ENCODE data around the gene RNF26. TPM values are rescaled to one million over a fixed set of nuclear protein-coding genes. Genes with fewer than 3 reads are reported as not detected.
"Not testable (repeated sequence)": the region's sequence is repeated elsewhere in the genome, so short reads cannot be mapped to it uniquely, and the experiment has no call there.

RNF26 gene
- total RNA-seq, 1 donor from 2014 or later: 15.0 TPM

GRCh38 chr11:119380160-119380826, 46.0 kb downstream of the RNF26 start:
- ATAC-seq (no peak), DNase-seq (ENCODE audit: low spot score) (no peak)

- ATAC-seq: no peak
Measured at GRCh38 chr11:119380827-119381180, 46.5 kb downstream of the RNF26 start.

GRCh38 chr11:119381181-119381988, 47.1 kb downstream of the RNF26 start, which contains the start of gene USP2:
Gene USP2 (minus strand): TSS chr11:119381690. CDS start chr11:119373480, 8,210 bp downstream.
- peak; percentile 96 for ATAC-seq

More at GRCh38 chr11:119380827-119381180, 46.5 kb downstream of the RNF26 start:
- DNase-seq (ENCODE audit: low spot score): no peak

GRCh38 chr11:119382101-119382500, 47.8 kb downstream of the RNF26 start:
- DNase-seq (ENCODE audit: low spot score): no peak
- ATAC-seq: no peak

More at GRCh38 chr11:119381181-119381988, 47.1 kb downstream of the RNF26 start, which contains the start of gene USP2:
- DNase-seq (ENCODE audit: low spot score): peak; percentile 97

- not testable (repeated sequence) for DNase-seq (ENCODE audit: low spot score); ATAC-seq
Measured at GRCh38 chr11:119382513-119382912, 48.2 kb downstream of the RNF26 start.

GRCh38 chr11:119384332-119384731, 50.0 kb downstream of the RNF26 start:
- ATAC-seq (no peak), DNase-seq (ENCODE audit: low spot score) (no peak)

Other genes with a start within 250 kb of the RNF26 start
- gene HMBS, start 249.6 kb upstream of the RNF26 start, total RNA-seq: 15.1 TPM
- 34.3 TPM for gene DPAGT1, start 232.7 kb upstream of the RNF26 start, total RNA-seq
- 9.2 TPM for gene C2CD2L, start 227.2 kb upstream of the RNF26 start, total RNA-seq
- gene HINFP, start 212.9 kb upstream of the RNF26 start, total RNA-seq: 8.9 TPM
- gene ABCG4, start 185.5 kb upstream of the RNF26 start, total RNA-seq: 0.48 TPM
- gene NLRX1, start 165.8 kb upstream of the RNF26 start, total RNA-seq: 13.1 TPM
- 0.25 TPM for gene NHERF4, start 149.1 kb upstream of the RNF26 start, total RNA-seq
- gene CBL, start 128.2 kb upstream of the RNF26 start, total RNA-seq: 3.2 TPM
- 1.5 TPM for gene MCAM, start 17.4 kb upstream of the RNF26 start, total RNA-seq
- gene C1QTNF5, start 6.4 kb downstream of the RNF26 start, total RNA-seq: 4.7 TPM
- gene MFRP, start 12.2 kb downstream of the RNF26 start, total RNA-seq: not detected
- 10.9 TPM for gene USP2, start 47.2 kb downstream of the RNF26 start, total RNA-seq
- gene THY1, start 88.6 kb downstream of the RNF26 start, total RNA-seq: 0.96 TPM